GM18861 (cell line): Measurements from ENCODE around the gene ROR2.
"Not testable (repeated sequence)": the region's sequence is repeated elsewhere in the genome, so short reads cannot be mapped to it uniquely, and the experiment has no call there.

Experiments used
- ATAC-seq: cut with Tn5 transposase; IDR thresholded peaks from one replicate; pipeline ENCODE4 v1.9.1; 2021; ENCODE audit not compliant: unreplicated experiment

The ROR2 gene

DNA sequence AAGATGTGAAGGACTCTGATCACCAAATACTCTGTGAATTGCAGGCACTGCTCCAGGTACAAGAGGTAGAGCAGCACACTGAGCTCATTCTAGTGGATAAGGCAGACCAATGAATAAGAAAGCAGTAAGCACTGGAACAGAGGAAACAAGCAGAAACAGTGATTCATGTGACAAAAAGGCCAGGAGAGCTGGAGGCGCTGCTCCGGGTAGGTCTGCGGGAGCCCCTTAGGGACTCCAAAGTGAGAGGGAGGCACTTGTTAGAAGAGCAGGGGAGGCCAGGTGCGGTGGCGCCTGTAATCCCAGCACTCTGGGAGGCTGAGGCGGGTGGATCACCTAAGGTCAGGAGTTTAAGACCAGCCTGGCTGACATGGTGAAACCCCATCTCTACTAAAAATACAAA is 294.8 kb downstream of the ROR2 start:
- no peak for ATAC-seq

DNA sequence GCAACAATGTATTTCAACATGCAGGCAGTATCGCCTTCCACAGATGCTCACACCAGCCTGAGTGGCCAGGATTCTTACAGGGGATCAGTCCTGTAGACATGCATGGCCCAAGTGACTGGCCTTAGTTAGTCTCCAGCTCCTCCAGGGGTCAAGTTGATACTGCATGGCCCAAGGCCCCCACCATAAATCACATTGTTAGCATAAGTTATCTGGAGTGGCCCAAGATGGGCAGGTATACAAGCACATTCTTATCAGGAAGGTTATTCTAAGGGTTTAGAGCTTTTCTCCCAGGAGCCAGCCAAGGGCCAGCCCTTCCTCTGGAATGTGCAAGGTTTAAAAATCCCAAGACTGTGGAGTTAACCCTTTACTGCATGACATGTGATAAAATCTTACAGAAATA is 295.5 kb downstream of the ROR2 start:
- ATAC-seq: no peak

DNA sequence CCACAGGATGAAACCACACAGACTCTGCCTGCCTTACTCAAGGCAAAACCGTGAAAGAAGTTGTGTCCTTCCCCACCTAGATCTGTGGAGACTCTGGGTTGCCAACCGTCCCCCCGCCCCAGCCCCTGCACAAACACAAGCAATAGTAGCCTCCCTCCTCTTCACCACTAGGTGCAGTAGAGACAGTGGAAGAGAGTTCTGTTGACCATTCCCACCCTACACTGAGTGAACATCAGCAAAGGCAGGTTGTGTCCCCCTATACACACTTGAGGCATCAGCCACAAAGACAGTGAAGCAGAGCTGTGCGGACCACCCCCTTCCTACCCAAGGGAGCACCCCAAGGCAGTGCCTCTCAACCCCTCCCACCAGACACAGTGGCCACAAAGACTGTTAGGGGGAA is 302.7 kb downstream of the ROR2 start:
- no peak for ATAC-seq

DNA sequence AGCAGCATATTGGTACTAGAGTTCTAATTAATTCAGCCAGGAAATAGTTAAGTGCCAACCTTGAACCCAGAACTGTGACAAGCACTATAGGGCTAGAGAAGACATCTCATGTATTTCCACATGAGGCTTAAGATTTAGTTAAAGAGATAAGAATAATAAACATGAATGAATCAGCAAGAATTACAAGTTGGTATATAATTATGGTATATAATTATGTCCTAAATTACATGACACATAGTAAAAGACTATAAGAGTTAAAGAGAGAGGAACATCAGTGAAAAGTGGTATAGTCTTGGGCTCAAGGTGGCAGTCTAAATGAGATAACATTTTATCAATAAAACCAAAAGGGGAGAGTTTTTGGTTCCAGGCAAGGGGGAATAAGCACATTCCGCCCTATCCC is 303.3 kb downstream of the ROR2 start:
- no peak for ATAC-seq

DNA sequence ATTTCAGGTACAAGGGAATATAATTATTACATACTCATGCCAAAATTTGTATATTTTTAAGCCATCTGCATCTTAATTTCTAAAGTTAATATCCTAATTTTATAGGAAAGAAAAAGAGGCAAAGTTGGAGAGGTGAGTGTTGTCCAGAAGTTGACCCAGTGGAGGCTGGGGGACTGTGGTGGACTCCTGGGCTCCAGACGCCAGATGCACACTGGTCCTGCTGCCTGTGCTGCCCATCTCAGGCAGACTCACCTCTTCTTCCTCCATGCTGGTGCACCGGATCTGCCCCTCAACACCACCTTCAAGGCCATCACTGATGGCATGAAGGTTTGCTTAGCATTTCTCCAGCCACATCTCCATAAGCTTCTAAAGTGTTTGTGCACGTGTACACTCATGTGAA is 305.6 kb downstream of the ROR2 start:
- no peak for ATAC-seq

DNA sequence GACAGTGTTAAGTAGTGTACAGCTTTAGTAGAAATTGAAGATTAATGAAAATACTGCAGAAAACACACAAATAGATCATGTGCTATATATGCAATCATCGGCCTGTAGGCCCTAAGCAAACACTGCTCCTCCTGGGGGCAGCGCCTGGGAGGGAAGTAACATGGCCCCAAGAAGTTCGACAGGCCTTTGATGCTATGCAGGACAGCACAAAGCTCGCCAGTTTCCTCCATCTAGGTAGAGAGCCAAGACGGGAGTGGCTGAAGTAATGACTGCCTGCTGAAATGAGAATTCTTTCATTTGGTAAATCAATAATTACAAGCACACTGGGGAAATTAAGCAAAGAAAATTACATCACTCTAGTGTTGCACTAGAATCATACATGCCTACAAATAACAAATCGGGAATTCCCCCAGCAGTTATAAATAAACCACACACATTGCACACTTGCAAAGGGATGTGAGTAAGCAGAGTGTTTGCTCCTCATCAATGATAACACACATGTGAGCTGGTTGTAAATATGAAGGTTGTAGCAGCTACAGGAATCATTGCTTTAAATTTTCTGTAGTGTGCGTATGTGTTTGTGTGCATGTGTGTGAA is 306.4 kb downstream of the ROR2 start:
- no peak for ATAC-seq

DNA sequence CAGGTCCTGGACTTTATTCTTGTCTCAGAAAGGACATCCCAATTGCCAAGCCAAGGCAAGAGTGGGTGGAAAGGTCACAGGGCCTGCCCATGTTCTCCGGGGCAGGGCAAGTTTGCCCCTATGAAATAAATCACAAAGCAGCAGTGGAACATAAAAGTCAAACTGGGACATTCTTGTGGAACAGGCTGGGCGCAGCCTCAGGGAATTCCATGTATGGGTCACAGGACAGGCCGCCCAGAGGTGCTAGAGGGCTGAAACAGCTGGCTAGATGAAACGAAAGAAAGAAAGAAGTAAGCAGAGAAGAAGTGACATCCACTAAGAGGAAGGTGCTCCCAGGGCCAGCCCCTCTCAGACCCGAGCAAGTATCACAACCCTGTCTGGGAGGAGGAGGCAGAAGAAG is 307.3 kb downstream of the ROR2 start:
- no peak for ATAC-seq

DNA sequence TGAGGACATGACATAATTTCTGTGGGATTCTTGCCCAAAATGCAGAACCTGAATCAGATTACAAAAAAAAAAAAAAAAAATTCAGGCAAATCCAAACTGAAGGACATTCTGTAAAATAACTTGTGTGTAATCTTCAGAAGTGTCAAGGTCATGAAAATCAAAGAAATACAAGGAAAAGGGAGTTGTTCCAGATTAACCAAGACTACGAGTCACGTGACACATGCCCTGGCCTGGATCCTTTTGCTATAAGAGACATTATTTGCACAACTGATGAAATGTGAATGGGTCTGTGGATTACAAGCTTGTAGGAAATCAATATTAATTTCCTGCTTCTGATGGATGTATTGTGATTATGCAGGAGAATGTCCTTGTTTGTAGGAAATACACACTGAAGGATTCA is 309.6 kb downstream of the ROR2 start:
- ATAC-seq: no peak

DNA sequence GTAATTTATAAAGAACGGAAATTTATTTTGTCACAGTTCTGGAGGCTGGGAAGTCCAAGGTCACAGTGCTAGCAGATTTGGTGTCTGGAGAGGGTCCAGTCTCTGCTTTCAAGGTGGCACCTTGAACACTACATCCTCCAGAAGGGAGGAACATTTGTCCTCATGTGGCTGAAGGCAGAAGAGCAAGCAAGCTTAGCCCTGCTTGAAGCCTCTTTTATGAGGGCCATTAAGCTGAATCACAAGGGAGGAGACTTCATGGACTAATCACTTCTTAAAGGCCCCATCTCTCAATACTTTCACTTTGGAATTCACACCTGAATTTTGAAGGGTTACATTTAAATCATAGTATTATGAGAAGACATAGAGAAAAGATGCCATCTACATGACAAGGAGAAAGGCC is 311.0 kb downstream of the ROR2 start:
- ATAC-seq: no peak

DNA sequence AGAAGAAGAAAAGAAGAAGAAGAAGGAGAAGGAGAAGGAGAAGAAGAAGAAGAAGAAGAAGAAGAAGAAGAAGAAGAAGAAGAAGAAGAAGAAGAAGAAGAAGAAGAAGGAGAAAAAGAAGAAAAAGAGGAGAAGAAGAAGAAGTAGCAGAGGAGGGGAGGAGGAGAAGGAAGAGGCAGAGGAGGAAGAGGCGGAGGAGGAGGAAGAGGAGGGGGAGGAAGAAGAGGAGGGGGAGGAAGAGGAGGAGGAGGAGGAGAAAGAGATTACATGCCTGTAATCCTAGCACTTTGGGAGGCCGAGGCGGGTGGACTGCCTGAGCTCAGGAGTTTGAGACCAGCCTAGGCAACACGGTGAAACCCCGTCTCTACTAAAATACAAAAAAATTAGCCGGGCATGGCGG is 315.2 kb downstream of the ROR2 start:
- ATAC-seq: not testable (repeated sequence)

DNA sequence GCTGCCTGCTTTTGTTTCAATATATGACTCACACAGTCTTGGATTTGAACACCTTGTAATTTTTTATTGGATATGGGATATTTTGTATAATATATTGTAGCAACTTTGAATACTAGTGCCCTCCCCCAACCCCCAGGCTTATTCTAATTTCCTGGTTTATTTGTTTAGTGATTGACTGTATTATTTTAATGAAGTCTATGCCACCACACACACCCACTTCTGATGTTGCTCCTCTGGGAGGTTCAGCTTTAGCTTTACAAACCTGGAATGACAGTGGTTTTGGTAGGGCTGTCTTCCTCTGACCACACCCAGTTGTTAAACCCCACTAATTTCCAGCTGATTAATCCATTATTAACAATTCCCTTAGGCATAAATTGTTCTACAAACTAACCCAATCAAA is 320.3 kb downstream of the ROR2 start:
- ATAC-seq: no peak

DNA sequence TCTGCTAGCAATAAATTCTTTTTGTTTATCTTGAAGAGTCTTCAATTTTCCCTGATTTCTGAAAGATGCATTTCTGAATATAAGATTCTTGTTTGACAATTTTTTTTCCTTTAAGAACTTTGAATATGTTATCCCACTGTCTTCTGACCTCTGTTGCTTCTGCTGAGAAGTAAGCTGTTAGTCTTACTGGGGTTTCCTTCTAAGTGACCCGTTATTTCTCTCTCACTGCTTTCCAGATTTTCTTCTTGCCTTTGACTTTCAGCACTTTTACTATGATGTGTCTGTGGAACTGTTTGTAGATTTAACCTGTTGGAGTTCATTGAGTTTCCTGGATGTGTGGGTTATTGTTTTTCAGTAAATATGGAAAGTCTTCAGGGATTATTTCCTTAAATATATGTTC is 321.1 kb downstream of the ROR2 start:
- no peak for ATAC-seq

DNA sequence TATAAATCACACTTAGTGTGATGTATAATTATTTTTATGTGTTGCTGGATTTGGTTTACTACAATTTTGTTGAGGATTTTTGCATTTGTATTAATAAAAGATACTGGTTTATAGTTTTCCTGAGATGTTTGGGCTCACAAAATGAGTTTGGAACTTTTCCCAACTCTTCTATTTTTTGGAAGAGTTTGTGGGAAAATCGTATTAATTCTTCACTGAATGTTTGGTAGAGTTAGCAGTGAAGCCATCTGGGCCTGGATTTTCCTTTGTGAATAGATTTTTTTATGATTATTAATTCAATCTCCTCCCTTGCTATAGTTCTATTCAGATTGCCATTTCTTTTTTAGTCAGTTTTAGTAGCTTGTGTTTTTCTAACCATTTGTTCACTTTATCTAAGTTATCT is 324.7 kb downstream of the ROR2 start:
- no peak for ATAC-seq

DNA sequence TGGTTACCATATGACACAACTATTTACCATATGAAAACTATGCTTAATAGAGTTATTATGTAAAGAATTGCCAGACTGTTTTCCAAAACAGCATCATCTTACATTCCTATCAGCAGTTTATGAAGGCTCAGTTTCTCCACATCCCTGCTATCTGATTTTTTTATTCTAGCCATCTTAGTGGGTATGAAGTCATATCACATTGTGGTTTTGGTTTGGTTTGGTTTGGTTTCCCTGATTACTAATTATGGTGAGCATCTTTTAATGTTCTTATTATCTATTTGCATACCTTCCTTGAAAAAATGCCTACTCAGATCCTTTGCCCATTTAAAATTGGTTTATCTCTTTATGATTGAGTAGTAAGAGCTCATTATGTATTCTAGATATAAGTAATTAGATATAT is 327.0 kb downstream of the ROR2 start:
- no peak for ATAC-seq

DNA sequence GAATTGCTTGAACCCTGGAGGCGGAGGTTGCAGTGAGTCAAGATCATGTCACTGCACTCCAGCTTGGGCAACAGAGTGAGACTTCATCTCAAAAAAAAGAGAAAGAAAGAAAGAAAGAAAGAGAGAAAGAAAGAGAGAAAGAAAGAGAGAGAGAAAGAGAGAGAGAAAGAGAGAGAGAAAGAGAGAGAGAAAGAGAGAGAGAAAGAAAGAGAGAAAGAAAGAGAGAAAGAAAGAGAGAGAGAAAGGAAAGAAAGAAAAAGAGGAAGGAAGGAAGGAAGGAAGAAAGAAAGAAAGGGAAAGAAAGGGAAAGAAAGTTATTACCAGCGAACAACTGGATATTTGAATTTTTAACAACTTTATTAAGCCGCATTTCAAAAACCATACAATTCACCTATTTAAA is 327.9 kb downstream of the ROR2 start:
- not testable (repeated sequence) for ATAC-seq

DNA sequence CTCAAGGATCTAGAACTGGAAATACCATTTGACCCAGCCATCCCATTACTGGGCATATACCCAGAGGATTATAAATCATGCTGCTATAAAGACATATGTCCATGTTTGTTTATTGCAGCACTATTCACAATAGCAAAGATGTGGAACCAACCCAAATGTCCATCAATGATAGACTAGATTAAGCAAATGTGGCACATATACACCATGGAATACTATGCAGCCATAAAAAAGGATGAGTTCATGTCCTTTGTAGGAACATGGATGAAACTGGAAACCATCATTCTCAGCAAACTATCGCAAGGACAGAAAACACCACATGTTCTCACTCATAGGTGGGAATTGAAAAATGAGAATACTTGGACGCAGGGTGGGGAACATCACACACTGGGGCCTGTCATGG is 336.0 kb downstream of the ROR2 start:
- ATAC-seq: not testable (repeated sequence)

DNA sequence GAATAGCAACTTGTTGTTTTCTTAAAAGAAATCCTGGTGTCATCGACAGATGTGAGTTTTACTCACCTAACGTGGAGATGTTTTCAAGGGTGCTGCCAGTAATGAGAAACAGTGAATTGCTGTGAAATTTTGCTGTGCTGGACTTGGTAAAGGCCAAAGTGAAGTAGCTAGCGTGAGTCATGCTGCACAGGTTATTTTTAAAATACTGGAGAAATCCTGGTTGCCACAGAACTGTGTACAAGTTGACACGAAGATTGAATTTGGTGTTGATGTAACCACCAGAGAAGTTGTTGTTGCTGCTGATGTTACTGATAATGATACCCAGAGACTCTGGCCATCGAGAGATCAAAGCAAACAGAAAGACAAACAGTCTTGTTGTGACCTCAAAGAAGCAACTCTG is 338.4 kb downstream of the ROR2 start:
- ATAC-seq: no peak

DNA sequence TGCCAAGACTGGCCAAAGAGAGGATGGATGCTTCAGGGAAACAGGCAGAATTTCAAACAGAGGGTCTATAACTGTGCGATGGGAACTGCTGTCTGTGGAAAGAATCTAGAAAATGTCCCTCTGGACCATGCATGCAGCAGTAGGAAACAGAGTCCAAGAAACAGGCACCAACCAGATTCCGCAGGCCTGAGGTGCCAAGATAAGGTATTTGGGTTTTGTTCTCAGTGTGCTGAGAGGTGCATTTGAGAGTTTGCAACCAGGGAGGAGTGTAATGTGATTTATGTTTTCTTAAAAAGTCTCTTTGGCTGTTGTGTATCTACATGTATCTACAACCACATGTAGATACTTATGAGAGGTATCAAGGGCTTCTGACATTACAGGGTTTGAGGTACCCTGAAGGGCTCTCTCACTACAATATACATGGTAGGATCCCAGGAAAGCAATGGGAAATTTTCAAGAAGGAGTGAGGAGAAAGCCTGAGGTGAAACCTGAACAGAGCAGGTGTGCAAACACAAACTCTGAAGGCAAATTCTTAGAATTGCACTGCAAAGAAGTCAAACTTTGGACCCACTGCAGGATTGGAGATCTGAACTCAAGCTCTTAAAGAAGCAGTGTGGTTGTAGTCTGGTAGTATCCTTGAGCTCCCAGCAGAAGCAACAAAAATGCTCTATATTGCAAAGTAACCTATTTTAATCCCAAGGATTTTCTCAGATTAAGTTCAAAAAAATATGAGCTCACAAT is 343.6 kb downstream of the ROR2 start:
- ATAC-seq: no peak

DNA sequence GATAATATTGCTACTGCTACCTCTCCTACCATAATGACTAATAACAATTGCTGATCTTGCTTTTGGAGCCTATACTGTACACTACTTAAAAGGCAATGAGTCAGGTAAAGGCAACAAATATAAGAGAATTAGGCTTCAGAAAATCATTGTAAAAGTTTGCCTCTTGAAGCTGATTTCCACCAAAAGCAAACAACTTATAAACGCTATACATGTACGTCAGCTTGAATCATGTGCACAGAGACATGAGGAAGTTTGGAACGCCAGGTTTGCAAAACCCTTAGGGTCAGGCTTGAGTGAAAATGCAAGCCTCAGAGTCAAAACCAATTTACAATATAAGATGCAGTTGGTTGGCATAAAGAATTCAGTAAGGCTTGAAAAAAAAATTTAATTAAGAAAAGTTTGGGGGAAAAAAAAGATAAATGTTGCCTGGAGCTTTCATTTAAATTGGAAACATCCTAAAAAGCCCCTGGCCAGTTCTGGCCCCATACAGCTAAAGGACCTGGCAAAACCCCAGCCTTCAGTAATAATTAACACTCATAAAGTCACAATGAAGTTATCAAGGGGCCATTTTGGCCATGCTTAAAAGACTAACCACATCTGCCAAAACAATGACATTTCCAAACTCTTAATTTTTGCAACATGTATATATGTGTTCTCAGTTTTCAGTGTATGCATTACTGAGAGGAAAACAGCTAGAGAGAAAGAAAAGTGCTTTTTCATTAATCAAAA is 345.4 kb downstream of the ROR2 start:
- ATAC-seq: no peak

DNA sequence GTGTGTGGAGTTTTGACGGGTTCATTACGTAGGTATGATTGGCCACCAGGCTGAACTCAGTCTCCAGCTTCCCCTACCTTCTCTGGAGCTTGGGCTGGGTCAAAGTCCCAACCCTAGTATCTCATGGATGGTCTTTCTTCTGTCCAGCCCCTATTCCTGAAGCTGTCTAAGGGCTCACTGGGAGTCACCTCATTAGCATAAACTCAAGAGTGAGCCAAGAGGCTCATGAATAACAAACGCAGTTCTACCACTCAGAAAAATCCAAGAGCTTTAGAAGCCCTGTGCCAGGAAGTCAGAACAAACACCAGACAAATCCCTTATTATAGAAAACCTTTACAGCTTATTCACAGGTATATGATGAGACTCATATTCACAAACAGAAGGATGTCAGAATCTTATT is 346.1 kb downstream of the ROR2 start:
- no peak for ATAC-seq

DNA sequence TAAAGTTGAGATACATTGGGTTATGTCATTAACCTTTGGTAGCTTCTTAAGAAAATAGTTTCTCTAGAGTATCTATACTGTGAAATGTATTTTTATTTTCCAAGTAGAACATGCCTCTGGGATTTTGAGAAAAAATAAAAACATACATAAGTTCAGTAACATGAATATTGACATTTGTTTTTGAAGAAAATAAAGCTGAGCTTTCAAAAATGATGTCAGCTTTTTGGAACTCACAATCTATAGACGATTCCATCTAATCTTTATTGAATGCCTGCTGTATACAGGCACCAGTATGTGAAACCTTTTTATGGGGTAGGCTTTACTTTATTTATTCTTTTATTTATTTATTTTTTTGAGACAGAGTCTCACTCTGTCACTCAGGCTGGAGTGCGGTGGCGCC is 350.5 kb downstream of the ROR2 start:
- no peak for ATAC-seq

DNA sequence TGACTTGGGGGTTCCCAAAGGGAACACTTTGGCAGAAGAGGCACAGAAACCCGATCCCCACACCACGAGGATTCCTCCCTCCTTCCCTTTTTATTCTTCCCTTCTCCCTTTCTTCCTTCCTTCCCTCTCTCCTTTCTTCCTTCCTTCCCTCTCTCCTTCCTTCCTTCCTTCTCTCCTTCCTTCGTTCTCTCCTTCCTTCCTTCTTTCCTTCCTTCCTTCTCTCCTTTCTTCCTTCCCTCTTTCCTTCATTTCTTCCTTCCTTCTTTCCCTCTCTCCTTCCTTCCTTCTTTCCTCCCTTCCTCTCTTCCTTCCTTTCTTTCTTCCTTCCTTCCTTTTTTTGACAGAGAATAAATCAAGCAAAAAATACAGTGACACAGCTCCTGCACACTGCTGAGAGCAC is 358.4 kb downstream of the ROR2 start:
- ATAC-seq: no peak
